HEK293T (cell line): ENCODE measurements around the gene ZNF630.

ENCODE experiments used
- FOXK2 ChIP-seq: fragments of 450-650 bp; IDR thresholded peaks from 2 replicates; pipeline ENCODE4 v1.6.1; 2016; ENCODE audit warnings: mild to moderate bottlenecking
- NFRKB ChIP-seq: fragments of 450-650 bp; IDR thresholded peaks from 2 replicates; pipeline ENCODE4 v1.6.1; 2016; ENCODE audit warnings: mild to moderate bottlenecking, moderate library complexity
- SP1 ChIP-seq: fragments of 450-650 bp; IDR thresholded peaks from 2 replicates; pipeline ENCODE4 v1.6.1; 2017
- SUZ12 ChIP-seq: fragments of 450-650 bp; IDR thresholded peaks from 2 replicates; pipeline ENCODE4 v1.6.1; 2016; ENCODE audit warnings: mild to moderate bottlenecking

DNA sequence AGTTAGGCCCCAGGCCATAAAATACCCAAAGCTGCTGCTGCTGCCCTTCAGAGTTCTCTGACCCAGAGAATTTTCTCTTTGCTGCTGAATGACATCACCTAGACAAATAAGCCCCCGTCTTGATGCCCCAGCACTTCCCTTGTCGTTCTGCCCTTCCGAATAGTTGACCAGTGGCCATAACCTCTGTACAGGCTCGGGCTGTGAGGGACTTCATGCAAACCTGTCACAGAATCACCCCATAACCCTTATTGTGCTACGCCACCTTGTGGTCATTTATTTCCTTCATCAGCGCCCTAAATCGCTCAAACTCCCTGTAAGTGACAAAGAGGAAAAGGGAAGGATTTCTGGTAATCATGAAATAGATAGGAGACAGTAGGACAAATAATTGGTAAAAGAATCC is 45.9 kb downstream of the ZNF630 start:
- TF ChIP-seq NFRKB (no peak), SUZ12 (no peak), FOXK2 (no peak), SP1 (no peak)
